ENCODE results near the gene EVL.

The EVL gene

GRCh38 chr14:100109594-100109955 lies 44.4 kb downstream of the EVL start:
- DNase-seq (ENCODE audit: low read depth), result no peak

- DNase-seq (ENCODE audit: low read depth), result no peak
Observed at GRCh38 chr14:100110816-100111215, 45.6 kb downstream of the EVL start.

GRCh38 chr14:100111931-100112704 lies 46.9 kb downstream of the EVL start:
- no peak for DNase-seq (ENCODE audit: low read depth)

- DNase-seq (ENCODE audit: low read depth), result no peak
Observed at GRCh38 chr14:100114109-100114765, 49.0 kb downstream of the EVL start.

DNA sequence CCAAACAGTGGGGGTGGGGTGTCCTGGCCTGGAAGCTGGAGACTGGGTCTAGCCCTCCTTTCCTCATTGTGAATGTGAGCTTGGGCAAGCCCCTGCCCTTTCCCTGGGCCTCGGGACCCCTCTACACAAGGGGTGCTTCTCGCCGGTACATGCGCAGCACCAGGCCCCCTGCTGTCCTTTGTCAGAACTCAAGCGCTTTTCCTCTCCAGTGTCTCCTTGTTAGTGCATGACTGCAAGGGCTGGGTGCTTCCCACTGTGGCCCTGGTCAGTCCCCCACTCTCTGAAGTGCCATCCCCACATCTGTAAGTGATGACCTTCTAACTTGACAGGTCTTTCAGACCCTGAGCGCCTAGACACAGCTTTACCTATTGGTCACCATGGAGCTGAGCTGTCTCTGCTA lies 50.0 kb downstream of the EVL start:
- DNase-seq (ENCODE audit: low read depth), result no peak

DNA sequence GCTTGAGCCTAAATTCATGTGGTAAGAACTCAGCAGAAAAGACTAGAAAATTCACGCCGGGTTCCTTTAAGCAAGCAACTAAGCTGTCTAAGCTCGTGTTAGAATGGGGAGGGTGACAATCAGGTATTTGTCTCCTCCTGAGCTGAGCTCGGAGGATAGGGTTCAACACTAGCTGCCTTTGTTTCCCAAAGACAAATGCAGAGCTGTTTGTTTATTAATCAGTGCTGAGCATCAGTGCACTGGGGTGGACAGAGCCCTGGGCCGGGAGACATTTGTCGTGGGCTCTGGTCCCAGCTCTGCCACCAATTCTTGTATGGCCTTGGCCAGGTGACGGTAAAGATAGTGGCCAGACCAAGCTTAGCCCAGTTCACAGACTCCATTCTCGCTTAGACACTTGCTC lies 50.5 kb downstream of the EVL start:
- DNase-seq (ENCODE audit: low read depth), result no peak

DNA sequence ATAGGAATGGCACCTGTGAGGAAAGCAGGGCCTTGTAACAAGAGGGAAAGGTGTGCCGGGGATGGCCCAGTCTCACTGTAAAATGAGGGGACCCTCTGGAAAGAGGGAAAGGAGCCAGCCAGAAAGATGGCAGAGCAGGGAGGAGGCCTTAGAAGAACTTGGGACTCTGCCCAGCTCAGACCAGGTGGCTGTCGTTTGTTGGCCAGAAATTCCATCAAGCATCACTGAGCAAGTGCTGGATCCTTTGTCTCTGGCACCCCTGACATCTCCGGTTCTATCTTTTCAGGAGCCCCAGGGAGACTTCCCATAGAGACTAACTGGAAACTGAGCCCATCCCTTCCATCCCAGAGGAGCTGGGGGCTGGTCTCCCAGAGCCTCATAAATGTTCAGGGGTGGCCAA lies 50.9 kb downstream of the EVL start:
- no peak for DNase-seq (ENCODE audit: low read depth)

GRCh38 chr14:100117026-100117425 lies 51.8 kb downstream of the EVL start:
- no peak for DNase-seq (ENCODE audit: low read depth)

GRCh38 chr14:100117633-100118395 lies 52.6 kb downstream of the EVL start:
- DNase-seq (ENCODE audit: low read depth), result no peak

GRCh38 chr14:100118396-100119011 lies 53.3 kb downstream of the EVL start:
- no peak for DNase-seq (ENCODE audit: low read depth)

- no peak for DNase-seq (ENCODE audit: low read depth)
Observed at GRCh38 chr14:100119251-100119650, 54.0 kb downstream of the EVL start.

GRCh38 chr14:100120522-100121269 lies 55.5 kb downstream of the EVL start:
- no peak for DNase-seq (ENCODE audit: low read depth)

GRCh38 chr14:100121643-100122480 lies 56.6 kb downstream of the EVL start:
- no peak for DNase-seq (ENCODE audit: low read depth)

GRCh38 chr14:100122481-100123223 lies 57.4 kb downstream of the EVL start:
- DNase-seq (ENCODE audit: low read depth), result no peak

DNA sequence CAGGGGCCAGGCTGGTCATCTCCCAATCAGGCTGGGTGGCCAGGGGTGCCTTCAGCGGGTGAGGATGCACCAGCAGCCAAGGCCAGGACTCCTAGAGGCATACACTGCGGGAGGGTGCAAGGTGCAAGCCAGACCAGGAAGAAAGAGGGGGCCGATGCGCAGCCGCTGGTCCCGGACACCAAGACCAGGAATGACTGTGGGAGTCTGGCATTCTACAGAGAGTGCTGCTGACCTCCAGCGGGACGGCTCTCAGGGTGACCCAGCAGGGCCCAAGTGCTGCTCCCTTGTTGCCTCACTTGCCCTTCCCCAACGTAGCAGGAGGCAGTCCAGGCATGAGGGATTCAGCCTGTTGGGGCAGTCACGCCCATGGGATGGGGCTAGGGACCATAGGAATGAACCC lies 58.4 kb downstream of the EVL start:
- DNase-seq (ENCODE audit: low read depth), result no peak

DNA sequence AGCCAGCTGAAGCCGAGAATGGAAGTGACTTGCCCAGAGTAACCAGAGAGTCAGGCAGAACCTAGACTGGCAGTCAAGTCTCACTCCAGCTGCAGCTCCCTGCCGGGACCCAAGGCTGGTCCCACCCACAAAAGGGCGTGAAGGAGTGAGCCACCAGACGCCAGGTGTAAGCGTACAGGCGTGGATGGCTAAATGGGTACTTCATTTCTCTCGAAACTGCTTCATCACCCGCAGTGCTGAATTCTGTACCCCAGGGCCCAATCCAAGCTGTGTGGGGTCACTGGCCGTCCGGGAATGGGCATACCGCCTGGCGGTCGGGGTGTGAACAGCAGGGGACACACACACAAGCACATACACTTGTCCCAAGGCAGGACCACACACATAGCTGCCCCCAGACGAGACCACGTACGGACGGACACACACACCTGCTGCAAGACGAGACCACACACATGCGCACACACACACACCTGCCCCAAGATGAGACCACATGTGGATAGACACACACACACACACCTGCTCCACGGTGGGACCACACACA lies 59.4 kb downstream of the EVL start:
- DNase-seq (ENCODE audit: low read depth), result no peak

- DNase-seq (ENCODE audit: low read depth), result no peak
Observed at GRCh38 chr14:100126401-100126800, 61.2 kb downstream of the EVL start.

GRCh38 chr14:100127853-100128455 lies 62.7 kb downstream of the EVL start:
- DNase-seq (ENCODE audit: low read depth), result no peak

GRCh38 chr14:100128688-100129087 lies 63.5 kb downstream of the EVL start:
- DNase-seq (ENCODE audit: low read depth), result no peak

GRCh38 chr14:100129161-100129589 lies 64.0 kb downstream of the EVL start:
- no peak for DNase-seq (ENCODE audit: low read depth)
